ENCODE results near the gene PDE4A. TPM values are rescaled to one million over a fixed set of nuclear protein-coding genes. Genes with fewer than 3 reads are reported as not detected.
"Not testable (repeated sequence)": the region's sequence is repeated elsewhere in the genome, so short reads cannot be mapped to it uniquely, and the experiment has no call there.

PDE4A gene
- total RNA-seq, 2 donors from 2014 or later = 21.8 to 36.8 TPM

DNA sequence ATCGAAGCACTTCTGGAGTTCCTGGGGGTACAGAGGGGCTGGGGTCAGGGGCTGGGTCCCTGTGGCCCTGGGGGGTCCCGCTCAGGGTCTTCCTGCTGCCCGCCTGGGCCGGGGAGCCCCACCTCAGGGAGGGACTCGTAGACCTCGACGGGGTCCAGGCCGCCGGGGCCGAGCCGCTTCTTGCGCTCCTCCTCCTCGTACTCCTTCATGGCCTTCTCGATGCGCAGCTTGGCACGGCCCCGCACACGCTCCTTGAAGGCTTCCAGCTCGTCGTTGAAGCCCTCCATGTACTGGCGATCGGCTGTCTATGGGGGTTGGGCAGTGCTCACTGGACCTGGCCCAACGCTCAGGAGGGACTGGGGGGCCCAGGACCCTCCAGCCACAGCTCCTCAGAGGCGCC lies 27.2 kb upstream of the PDE4A start:
- ATAC-seq (replicated peaks in 1 of 2) (no peak), DNase-seq (no peak)
- Mint-ChIP-seq H3K36me3 (ENCODE audit: insufficient read depth in 2 of 2) (peaks cover 7 to 18% of the 10 kb centered on the region in 2 donors), H3K27ac (no peak overlapping the region), H3K4me1 (ENCODE audit: low read depth) (peaks cover 12% of the 10 kb centered on the region), H3K4me3 (no peak overlapping the region), H3K9me3 (no peaks in the 10 kb centered on the region), H3K27me3 (ENCODE audit: low read depth) (no peaks in the 10 kb centered on the region)

DNA sequence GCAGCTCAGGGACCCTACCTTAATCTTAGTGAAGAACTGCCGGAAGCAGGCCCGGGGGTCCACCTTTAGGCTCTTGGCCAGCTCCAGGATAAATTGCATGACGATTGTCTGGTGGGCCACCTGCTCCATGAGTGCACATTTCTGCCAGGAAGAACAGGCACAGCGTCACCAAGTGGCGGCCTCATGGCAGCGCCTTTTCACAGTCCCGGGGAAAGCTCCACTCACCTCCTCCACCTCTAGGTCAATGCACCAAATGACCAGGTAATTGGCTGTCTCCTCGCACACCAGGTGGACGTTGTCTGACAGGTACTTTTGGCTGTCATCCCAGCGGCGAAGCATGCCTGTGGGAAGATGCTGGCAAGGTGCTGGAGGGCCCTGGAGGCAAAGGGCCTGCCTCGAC lies 25.3 kb upstream of the PDE4A start:
- H3K4me3 Mint-ChIP-seq = no peak overlapping the region
- peaks cover 17% of the 10 kb centered on the region for H3K4me1 Mint-ChIP-seq (ENCODE audit: low read depth)
- no peaks in the 10 kb centered on the region for H3K27me3 Mint-ChIP-seq (ENCODE audit: low read depth)
- H3K36me3 Mint-ChIP-seq (ENCODE audit: insufficient read depth in 2 of 2) = peaks cover 7 to 18% of the 10 kb centered on the region in 2 donors
- H3K9me3 Mint-ChIP-seq = no peaks in the 10 kb centered on the region
- DNase-seq (no peak), ATAC-seq (replicated peaks in 1 of 2) (no peak)
- H3K27ac Mint-ChIP-seq = no peak overlapping the region

DNA sequence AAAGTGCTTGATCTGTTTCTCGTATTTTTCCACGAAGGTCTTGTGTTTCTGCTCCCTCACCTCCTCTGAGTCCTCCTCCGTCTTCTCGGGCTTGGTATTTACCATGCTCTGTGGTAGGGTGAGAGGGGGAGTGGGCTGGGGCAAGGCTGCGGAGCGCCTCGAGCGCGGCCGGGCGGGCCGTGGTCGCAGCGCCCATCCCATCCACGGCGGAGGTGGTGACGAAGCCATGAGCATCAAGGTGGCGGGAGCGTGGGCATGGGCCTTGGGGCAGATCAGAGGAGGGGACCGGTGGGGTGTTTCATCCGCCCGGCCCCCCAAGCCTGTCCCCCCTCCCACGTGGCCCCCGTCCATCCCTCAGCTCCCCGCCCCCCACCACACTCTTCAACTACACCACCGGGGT lies 24.9 kb upstream of the PDE4A start:
- peaks cover 7 to 18% of the 10 kb centered on the region in 2 donors for H3K36me3 Mint-ChIP-seq (ENCODE audit: insufficient read depth in 2 of 2)
- H3K4me3 Mint-ChIP-seq = no peak overlapping the region
- DNase-seq = no peak
- H3K27ac Mint-ChIP-seq = no peak overlapping the region
- H3K9me3 Mint-ChIP-seq = no peaks in the 10 kb centered on the region
- peaks cover 21% of the 10 kb centered on the region for H3K4me1 Mint-ChIP-seq (ENCODE audit: low read depth)
- ATAC-seq (replicated peaks in 1 of 2) = no peak
- no peaks in the 10 kb centered on the region for H3K27me3 Mint-ChIP-seq (ENCODE audit: low read depth)

DNA sequence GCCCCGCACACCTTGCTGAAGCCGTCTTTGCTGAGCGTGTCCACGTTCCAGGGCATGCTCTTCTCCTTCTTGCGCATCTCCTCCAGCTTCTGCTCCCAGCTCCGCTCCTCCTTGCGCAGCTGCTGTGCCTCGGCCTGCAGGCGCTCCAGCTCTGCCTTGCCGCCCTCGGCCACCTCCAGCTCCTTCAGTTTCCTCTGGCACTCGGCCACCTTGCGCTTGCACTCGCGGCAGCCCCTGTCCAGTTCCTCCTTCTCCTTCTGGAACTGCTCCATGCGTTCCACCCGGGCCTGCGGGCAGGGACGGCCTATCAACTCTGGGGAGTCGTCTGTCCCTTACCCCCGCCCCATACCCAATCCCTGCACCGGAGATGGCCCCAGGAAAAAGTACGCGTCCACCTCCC lies 24.4 kb upstream of the PDE4A start:
- peaks cover 22% of the 10 kb centered on the region for H3K4me1 Mint-ChIP-seq (ENCODE audit: low read depth)
- no peaks in the 10 kb centered on the region for H3K9me3 Mint-ChIP-seq
- no peaks in the 10 kb centered on the region for H3K27me3 Mint-ChIP-seq (ENCODE audit: low read depth)
- no peak overlapping the region for H3K4me3 Mint-ChIP-seq
- ATAC-seq (replicated peaks in 1 of 2) = no peak
- no peak for DNase-seq
- H3K27ac Mint-ChIP-seq = no peak overlapping the region
- peaks cover 7 to 15% of the 10 kb centered on the region in 2 donors for H3K36me3 Mint-ChIP-seq (ENCODE audit: insufficient read depth in 2 of 2)

DNA sequence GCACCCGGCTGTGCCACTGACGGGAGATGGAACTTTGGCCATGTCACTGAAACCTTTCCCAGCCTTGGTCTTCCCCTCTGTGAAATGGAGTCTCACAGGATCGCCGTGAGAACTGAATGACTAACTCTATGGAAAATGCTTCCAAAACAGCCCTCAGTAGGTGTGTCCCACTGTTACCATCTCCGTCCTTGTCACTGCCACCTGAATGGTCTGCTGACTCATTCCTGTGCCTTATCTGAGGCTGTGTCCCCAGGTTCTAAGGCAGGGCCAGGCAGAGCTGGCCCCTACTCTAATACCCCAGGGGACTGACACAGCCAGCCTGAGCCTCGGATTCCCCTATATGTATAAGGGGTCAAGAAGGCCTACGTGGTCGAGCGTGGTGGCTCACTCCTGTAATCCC lies 21.5 kb upstream of the PDE4A start:
- ATAC-seq (replicated peaks in 1 of 2) (no peak), DNase-seq (no peak)
- Mint-ChIP-seq H3K27ac (peak overlapping the region; percentile 61), H3K9me3 (no peaks in the 10 kb centered on the region), H3K4me3 (no peak overlapping the region), H3K36me3 (ENCODE audit: insufficient read depth in 2 of 2) (peaks cover 17 to 18% of the 10 kb centered on the region in 2 donors), H3K4me1 (ENCODE audit: low read depth) (peaks cover 38% of the 10 kb centered on the region), H3K27me3 (ENCODE audit: low read depth) (no peaks in the 10 kb centered on the region)

DNA sequence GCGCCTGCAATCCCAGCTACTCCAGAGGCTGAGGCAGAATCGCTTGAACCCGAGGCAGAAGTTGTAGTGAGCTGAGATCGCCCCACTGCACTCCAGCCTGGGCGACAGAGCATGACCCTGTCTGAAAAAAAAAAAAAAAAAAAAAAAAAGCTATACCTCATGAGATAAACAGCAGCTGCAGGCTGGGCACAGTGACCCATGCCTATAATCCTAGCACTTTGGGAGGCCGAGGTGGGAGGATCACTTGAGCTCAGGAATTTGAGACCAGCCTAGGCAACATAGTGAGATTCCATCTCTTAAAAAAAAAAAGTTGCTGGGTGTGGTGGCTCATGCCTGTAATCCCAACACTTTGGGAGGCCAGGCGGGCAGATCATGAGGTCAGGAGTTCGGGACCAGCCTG lies 21.0 kb upstream of the PDE4A start:
- not testable (repeated sequence) for H3K9me3 Mint-ChIP-seq; H3K4me3 Mint-ChIP-seq; H3K27me3 Mint-ChIP-seq (ENCODE audit: low read depth); ATAC-seq (replicated peaks in 1 of 2); DNase-seq; H3K27ac Mint-ChIP-seq
- Mint-ChIP-seq H3K4me1 (ENCODE audit: low read depth) (peaks cover 38% of the 10 kb centered on the region), H3K36me3 (ENCODE audit: insufficient read depth in 2 of 2) (peaks cover 16 to 18% of the 10 kb centered on the region in 2 donors)

DNA sequence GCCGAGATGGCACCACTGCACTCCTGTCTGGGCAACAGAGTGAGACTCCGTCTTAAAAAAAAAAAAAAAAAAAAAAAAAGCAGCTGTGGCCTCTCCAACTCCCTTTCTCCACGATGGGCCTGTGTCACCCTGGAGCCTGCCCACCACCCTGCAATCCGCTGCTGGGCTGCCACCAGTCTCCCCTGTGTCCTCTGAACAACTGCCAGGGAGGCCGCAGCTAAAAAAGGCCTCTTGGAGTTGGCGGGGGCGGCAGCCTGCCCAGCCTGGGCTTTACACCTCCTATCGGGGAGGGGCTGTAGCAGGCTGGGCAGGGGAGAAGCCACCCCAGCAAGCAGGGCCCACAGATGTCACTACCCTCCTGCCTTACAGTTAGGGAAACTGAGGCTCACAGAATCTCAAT lies 20.5 kb upstream of the PDE4A start:
- Mint-ChIP-seq H3K27me3 (ENCODE audit: low read depth) (no peaks in the 10 kb centered on the region), H3K4me3 (no peak overlapping the region), H3K36me3 (ENCODE audit: insufficient read depth in 2 of 2) (peaks cover 16 to 18% of the 10 kb centered on the region in 2 donors), H3K4me1 (ENCODE audit: low read depth) (peaks cover 38% of the 10 kb centered on the region), H3K9me3 (no peaks in the 10 kb centered on the region), H3K27ac (no peak overlapping the region)
- no peak for ATAC-seq (replicated peaks in 1 of 2)
- DNase-seq = no peak

DNA sequence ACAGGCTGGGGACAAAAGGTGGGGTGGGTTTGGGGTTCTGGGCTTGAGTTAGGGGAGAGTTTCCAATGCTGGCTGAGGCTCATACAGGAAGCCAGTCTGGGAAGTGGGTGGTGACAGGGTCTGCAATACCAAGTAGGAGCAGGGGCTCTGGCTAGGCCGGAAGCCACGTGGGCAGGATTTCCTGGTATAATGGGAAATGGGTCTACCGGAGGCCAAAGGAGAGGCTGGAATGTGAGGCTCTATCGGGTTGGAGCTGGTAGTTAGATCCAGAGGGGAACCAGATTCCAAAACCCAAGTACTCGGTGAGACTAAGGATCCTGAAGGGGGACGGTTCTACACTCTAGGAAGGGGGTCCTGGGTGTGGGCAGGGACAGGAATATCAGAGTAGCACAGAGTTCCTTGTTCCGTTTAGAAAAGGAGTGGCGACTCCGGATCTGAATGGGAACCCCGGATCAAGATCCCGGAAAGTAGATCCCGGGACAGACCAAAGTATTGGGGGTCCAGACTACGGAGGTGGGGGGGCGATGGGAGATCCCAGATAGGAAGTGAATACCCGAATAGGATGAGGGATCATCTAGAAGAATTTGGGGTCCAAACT lies 17.8 kb upstream of the PDE4A start:
- peak overlapping the region; percentile 92 to 98 for H3K4me3 Mint-ChIP-seq
- DNase-seq = no peak
- no peaks in the 10 kb centered on the region for H3K9me3 Mint-ChIP-seq
- peaks cover 7 to 17% of the 10 kb centered on the region in 2 donors for H3K36me3 Mint-ChIP-seq (ENCODE audit: insufficient read depth in 2 of 2)
- peaks cover 62% of the 10 kb centered on the region for H3K4me1 Mint-ChIP-seq (ENCODE audit: low read depth)
- no peaks in the 10 kb centered on the region for H3K27me3 Mint-ChIP-seq (ENCODE audit: low read depth)
- ATAC-seq (replicated peaks in 1 of 2) = no peak
- H3K27ac Mint-ChIP-seq = peak overlapping the region; percentile 96

DNA sequence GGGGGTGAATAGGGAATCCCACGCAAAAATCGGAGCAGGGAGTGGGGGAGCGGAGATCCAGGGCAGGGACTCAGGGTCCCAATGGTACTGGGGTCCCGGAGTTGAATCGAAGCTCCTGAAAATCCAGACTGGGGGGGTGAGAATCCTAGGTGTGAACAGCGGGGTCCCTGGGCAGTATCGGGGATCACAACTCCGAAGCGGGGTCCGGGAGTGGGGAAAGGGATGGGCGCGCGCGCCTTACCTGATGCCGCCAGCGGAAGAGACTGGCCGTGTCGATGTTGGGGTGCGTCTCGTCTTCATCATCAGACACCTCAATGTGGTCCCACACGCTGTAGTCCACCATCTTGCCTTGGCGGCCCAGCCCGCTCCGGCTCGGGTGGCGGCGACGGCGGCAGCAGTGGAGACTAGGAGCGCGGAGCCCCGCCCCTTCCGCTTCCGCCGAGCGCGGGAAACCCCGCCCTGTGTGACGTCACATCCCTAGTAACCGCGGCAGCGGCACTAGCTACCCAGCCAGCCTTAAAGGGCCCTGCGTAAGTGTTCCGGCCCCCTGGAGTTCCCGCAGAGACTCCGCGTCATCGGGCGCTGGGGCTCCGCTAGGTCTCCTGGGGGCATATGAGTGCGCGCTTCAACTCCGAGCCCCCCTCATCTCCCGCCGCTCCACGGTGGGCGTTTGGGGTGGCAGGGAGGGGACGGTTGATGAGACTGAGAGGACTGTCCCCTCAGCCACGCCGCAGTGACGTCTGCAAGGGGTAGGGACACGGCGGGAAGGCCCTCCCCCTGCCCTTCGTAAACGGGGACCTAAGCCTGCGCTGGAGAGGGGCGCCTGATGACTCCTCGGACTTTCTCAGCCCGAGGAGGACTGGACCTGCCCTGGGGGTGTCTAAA lies 17.0 kb upstream of the PDE4A start, which contains the start of gene CDC37:
TSS of gene CDC37 (minus strand) at position 406 of the 885 bp plus-strand sequence. CDS start at position 343, 63 bp downstream.
- Mint-ChIP-seq H3K27ac (peak within 1 kb of the TSS; percentile 96), H3K4me1 (ENCODE audit: low read depth) (peaks cover 67% of the 10 kb centered on the region), H3K36me3 (ENCODE audit: insufficient read depth in 2 of 2) (peaks cover 7 to 17% of the 10 kb centered on the region in 2 donors), H3K4me3 (peak within 1 kb of the TSS; percentile 92 to 98), H3K9me3 (no peaks in the 10 kb centered on the region), H3K27me3 (ENCODE audit: low read depth) (no peaks in the 10 kb centered on the region)
- DNase-seq (peak; percentile 99), ATAC-seq (replicated peaks in 1 of 2) (peak; percentile 80 to 84)

DNA sequence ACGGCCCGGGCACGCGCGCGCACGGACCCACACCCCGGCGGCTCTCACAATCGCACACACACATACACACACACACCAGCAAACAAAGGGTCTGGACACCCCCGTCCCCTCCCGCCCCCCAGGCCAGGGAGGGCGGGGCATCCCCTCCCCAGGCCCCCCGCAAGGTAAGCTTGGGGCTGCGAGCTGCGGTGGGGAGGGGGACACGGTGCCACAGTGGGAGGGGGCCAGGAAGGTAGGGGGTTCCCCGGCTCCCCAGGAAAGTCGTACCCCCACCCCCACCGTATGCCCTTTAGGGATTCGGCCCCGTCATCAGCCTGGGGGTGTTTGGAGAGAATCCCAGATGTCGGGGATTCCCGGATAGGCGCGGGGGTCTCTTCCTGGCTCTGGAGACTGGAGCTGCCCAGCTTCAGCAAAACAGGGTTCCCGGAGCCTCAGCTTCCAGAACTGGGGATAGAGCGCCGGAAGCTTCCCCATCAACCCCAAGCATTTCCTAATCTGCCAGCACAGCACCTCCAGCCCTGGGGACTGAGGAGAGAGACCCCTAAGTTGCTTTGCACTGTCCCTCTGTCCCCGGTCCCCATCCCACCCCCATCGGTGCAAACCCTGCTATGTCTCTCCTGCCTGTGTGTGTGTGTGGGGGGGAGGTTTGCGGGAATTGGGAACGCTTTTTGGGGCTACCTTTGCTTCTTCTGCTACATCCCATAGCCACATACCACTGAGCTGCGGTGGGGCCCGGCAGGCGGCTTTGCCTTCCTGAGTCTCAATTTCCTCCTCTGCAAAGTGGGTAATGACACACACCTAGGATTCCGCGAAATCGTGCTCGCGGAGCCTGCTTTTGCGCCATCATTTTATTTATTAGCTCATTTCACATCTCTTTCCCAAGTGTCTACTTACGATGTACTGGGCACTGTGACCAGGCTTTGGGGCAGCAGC lies 15.2 kb upstream of the PDE4A start:
- peak overlapping the region; percentile 92 to 98 for H3K4me3 Mint-ChIP-seq

DNA sequence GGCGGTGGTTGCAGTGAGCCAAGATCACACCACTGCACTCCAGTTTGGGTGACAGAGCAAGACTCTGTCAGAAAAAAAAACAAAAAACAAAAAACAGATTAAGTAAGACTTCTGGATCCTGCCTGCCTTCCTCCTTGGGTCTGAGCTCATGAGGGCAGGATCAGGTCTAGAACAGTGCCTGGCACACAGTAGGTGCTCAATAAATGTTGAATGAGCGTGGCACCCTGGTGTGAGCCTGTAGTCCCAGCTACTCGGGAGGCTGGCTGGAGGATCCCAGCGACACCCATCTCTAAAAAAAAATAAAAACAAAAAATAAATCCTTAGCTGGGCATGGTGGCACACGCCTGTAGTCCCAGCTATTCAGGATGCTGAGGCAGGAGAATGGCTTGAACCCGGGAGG lies 14.1 kb upstream of the PDE4A start:
- DNase-seq = no peak
- Mint-ChIP-seq H3K4me1 (ENCODE audit: low read depth) (peaks cover 71% of the 10 kb centered on the region), H3K4me3 (peak overlapping the region; percentile 92 to 98), H3K27me3 (ENCODE audit: low read depth) (no peaks in the 10 kb centered on the region), H3K9me3 (no peaks in the 10 kb centered on the region), H3K36me3 (ENCODE audit: insufficient read depth in 2 of 2) (peaks cover 7 to 15% of the 10 kb centered on the region in 2 donors), H3K27ac (no peak overlapping the region)
- ATAC-seq (replicated peaks in 1 of 2) = no peak

More for the DNA sequence above, 15.2 kb upstream of the PDE4A start:
- Mint-ChIP-seq H3K27me3 (ENCODE audit: low read depth) (no peaks in the 10 kb centered on the region), H3K27ac (peak overlapping the region; percentile 84), H3K4me1 (ENCODE audit: low read depth) (peaks cover 74% of the 10 kb centered on the region), H3K36me3 (ENCODE audit: insufficient read depth in 2 of 2) (peaks cover 7 to 17% of the 10 kb centered on the region in 2 donors), H3K9me3 (no peaks in the 10 kb centered on the region)
- ATAC-seq (replicated peaks in 1 of 2) (no peak), DNase-seq (peak; percentile 71 to 72)

DNA sequence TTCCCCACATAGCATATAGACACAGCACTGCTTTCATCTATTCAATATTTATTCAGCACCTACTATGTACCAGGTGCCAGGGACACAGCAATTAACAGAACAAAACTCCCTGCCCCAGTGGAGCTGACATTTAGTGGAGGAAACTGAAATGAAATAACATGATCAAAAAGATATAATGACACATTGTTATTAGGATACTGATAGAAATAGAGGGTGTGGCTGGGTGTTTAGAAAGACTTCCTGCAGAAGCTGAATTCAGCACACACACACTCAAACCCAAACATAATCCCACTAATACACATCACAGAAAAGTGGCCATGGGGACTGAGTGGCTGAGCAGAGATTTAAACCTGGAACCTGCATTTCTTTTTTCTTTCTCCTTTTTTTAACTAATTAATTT lies 13.2 kb upstream of the PDE4A start:
- Mint-ChIP-seq H3K9me3 (no peaks in the 10 kb centered on the region), H3K4me3 (peak overlapping the region in 1 of 2 donors; percentile 92), H3K27me3 (ENCODE audit: low read depth) (no peaks in the 10 kb centered on the region), H3K4me1 (ENCODE audit: low read depth) (peaks cover 71% of the 10 kb centered on the region), H3K36me3 (ENCODE audit: insufficient read depth in 2 of 2) (peaks cover 7 to 14% of the 10 kb centered on the region in 2 donors), H3K27ac (peak overlapping the region; percentile 13)
- ATAC-seq (replicated peaks in 1 of 2) = no peak
- no peak for DNase-seq
